ENCODE results near the gene EBLN1.

- TF ChIP-seq CTCF (IDR thresholded peaks at IDR 0.05), result no peak
- no peak for TF ChIP-seq EP300 (IDR thresholded peaks at IDR 0.05)
- TF ChIP-seq POLR2A (IDR thresholded peaks at IDR 0.05), result no peak
These were observed 25.5 kb upstream of the EBLN1 start for GRCh38 chr10:22243321-22243720.

All from upper lobe of left lung (tissue), 4 donors.